SU-DHL-6 (cell line): ENCODE data around the gene EVI5L.

Experiments used
- H2AFZ ChIP-seq: fragments of 200-600 bp; sonication (generic); 2 replicates; pipeline ENCODE4 v1.6.1; 2014; ENCODE audit warnings: low read depth, mild to moderate bottlenecking, moderate library complexity, mixed read lengths, antibody characterized with exemption, low read length; ENCODE audit not compliant: severe bottlenecking
- H3F3A ChIP-seq: fragments of 200-600 bp; shearing (Covaris generic); 2 replicates; pipeline ENCODE4 v1.6.0; 2016; ENCODE audit warnings: antibody characterized with exemption, mild to moderate bottlenecking; ENCODE audit not compliant: insufficient read depth
- H3K27ac ChIP-seq: fragments of 200-600 bp; sonication (generic); 2 replicates; pipeline ENCODE4 v1.5.1; 2016; ENCODE audit warnings: low read depth, mild to moderate bottlenecking, low read length, moderate library complexity, mixed read lengths
- H3K27me3 ChIP-seq: fragments of 200-600 bp; sonication (generic), shearing (Covaris generic); 2 replicates; pipeline ENCODE4 v1.6.0; 2014; ENCODE audit warnings: mild to moderate bottlenecking, low read length
- H3K36me3 ChIP-seq: fragments of 200-600 bp; sonication (generic); 2 replicates; pipeline ENCODE4 v1.6.1; 2014; ENCODE audit warnings: mild to moderate bottlenecking, low read length, mixed read lengths
- H3K4me2 ChIP-seq: fragments of 300-600, 200-600 bp; shearing (Covaris generic), sonication (generic); 2 replicates; pipeline ENCODE4 v1.6.0; 2014; ENCODE audit warnings: low read length, low read depth, mild to moderate bottlenecking; ENCODE audit not compliant: poor library complexity, severe bottlenecking
- H3K4me3 ChIP-seq: fragments of 200-600 bp; sonication (generic); 2 replicates; pipeline ENCODE4 v1.5.1; 2014; ENCODE audit warnings: antibody characterized with exemption, low read length, mild to moderate bottlenecking, mixed read lengths; ENCODE audit not compliant: insufficient read depth, poor library complexity, severe bottlenecking
- H3K79me2 ChIP-seq: fragments of 200-600 bp; sonication (generic); 2 replicates; pipeline ENCODE4 v1.6.1; 2014; ENCODE audit warnings: mild to moderate bottlenecking, low read length, moderate library complexity; ENCODE audit not compliant: insufficient read depth
- H3K9ac ChIP-seq: fragments of 200-600 bp; sonication (generic); 2 replicates; pipeline ENCODE4 v1.7.0; 2014; ENCODE audit warnings: mild to moderate bottlenecking, low read length
- H3K9me2 ChIP-seq: fragments of 200-600 bp; sonication (generic); replicated peaks from 2 replicates; pipeline ENCODE4 v1.6.1; 2014; ENCODE audit warnings: low read length; ENCODE audit not compliant: insufficient read depth
- H3K9me3 ChIP-seq: fragments of 200-600 bp; sonication (generic); 2 replicates; pipeline ENCODE4 v1.6.1; 2014; ENCODE audit warnings: low read length, mixed read lengths; ENCODE audit not compliant: insufficient read depth
- H4K20me1 ChIP-seq: fragments of 200-600 bp; sonication (generic); 2 replicates; pipeline ENCODE4 v1.6.1; 2014; ENCODE audit warnings: low read depth, mild to moderate bottlenecking, antibody characterized with exemption, low read length, moderate library complexity, mixed read lengths
- EZH2phosphoT487 ChIP-seq: fragments of 200-600 bp; sonication (generic), shearing (Covaris generic); conservative IDR thresholded peaks from 2 replicates; pipeline ENCODE4 v1.6.1; 2018; ENCODE audit warnings: mild to moderate bottlenecking, antibody characterized with exemption, low read length, moderate library complexity, mixed read lengths
- TF ChIP-seq, protein P1 (sequence below): fragments of 200-600 bp; sonication (generic); IDR thresholded peaks from one replicate; pipeline ENCODE4 v1.5.1; 2017; ENCODE audit warnings: antibody characterized with exemption, mild to moderate bottlenecking, low read length, moderate library complexity; ENCODE audit not compliant: insufficient read depth, poor library complexity, severe bottlenecking

Gene EVI5L

DNA sequence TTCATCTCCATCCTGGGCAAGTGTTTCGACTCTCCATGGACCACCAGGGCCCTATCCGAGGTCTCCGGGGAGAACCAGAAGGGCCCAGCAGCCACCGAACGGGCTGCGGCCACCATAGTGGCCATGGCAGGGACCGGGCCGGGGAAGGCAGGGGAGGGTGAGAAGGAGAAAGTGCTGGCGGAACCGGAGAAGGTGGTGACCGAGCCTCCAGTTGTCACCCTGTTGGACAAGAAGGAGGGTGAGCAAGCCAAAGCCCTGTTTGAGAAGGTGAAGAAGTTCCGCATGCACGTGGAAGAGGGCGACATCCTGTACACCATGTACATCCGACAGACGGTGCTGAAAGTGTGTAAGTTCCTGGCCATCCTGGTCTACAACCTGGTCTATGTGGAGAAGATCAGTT lies 68.9 kb downstream of the EVI5L start:
- Histone ChIP-seq H3K4me3 (no peak overlapping the region), H2AFZ (no peak overlapping the region), H3K79me2 (no peaks in the 10 kb centered on the region), H4K20me1 (no peaks in the 10 kb centered on the region), H3K4me2 (no peak overlapping the region), H3K9me3 (no peaks in the 10 kb centered on the region), H3K9me2 (no peaks in the 10 kb centered on the region), H3K27me3 (no peaks in the 10 kb centered on the region), H3K27ac (no peak overlapping the region), H3K36me3 (no peaks in the 10 kb centered on the region), H3F3A (no peaks in the 10 kb centered on the region), H3K9ac (no peak overlapping the region)
- no peak for TF ChIP-seq EZH2phosphoT487
- TF ChIP-seq, protein P1, sequence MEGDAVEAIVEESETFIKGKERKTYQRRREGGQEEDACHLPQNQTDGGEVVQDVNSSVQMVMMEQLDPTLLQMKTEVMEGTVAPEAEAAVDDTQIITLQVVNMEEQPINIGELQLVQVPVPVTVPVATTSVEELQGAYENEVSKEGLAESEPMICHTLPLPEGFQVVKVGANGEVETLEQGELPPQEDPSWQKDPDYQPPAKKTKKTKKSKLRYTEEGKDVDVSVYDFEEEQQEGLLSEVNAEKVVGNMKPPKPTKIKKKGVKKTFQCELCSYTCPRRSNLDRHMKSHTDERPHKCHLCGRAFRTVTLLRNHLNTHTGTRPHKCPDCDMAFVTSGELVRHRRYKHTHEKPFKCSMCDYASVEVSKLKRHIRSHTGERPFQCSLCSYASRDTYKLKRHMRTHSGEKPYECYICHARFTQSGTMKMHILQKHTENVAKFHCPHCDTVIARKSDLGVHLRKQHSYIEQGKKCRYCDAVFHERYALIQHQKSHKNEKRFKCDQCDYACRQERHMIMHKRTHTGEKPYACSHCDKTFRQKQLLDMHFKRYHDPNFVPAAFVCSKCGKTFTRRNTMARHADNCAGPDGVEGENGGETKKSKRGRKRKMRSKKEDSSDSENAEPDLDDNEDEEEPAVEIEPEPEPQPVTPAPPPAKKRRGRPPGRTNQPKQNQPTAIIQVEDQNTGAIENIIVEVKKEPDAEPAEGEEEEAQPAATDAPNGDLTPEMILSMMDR: no peak

DNA sequence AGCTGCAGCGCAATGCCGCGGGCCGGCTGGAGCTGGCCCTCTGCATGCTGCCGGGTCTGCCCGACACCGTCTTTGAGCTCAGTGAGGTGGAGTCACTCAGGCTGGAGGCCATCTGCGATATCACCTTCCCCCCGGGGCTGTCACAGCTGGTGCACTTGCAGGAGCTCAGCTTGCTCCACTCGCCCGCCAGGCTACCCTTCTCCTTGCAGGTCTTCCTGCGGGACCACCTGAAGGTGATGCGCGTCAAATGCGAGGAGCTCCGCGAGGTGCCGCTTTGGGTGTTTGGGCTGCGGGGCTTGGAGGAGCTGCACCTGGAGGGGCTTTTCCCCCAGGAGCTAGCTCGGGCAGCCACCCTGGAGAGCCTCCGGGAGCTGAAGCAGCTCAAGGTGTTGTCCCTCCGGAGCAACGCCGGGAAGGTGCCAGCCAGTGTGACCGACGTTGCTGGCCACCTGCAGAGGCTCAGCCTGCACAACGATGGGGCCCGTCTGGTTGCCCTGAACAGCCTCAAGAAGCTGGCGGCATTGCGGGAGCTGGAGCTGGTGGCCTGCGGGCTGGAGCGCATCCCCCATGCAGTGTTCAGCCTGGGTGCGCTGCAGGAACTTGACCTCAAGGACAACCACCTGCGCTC lies 69.8 kb downstream of the EVI5L start:
- Histone ChIP-seq H3K27me3 (no peaks in the 10 kb centered on the region), H3K9me3 (no peaks in the 10 kb centered on the region), H3K4me3 (no peak overlapping the region), H3F3A (no peaks in the 10 kb centered on the region), H4K20me1 (no peaks in the 10 kb centered on the region), H3K4me2 (no peak overlapping the region), H2AFZ (no peak overlapping the region), H3K79me2 (peaks cover 8% of the 10 kb centered on the region), H3K36me3 (no peaks in the 10 kb centered on the region), H3K27ac (no peak overlapping the region), H3K9me2 (no peaks in the 10 kb centered on the region), H3K9ac (no peak overlapping the region)
- TF ChIP-seq, protein P1: no peak
- no peak for TF ChIP-seq EZH2phosphoT487

DNA sequence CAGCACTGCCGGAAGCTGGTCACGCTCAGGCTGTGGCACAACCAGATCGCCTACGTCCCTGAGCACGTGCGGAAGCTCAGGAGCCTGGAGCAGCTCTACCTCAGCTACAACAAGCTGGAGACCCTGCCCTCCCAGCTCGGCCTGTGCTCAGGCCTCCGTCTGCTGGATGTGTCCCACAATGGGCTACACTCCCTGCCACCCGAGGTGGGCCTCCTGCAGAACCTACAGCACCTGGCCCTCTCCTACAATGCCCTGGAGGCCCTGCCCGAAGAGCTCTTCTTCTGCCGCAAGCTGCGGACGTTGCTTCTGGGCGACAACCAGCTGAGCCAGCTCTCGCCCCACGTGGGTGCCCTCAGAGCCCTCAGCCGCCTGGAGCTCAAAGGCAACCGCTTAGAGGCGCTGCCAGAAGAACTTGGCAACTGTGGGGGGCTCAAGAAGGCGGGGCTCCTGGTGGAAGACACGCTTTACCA lies 70.4 kb downstream of the EVI5L start:
- H3K9me3 ChIP-seq: no peaks in the 10 kb centered on the region
- no peak overlapping the region for H3K27ac ChIP-seq
- H2AFZ ChIP-seq: no peak overlapping the region
- H3K4me3 ChIP-seq: no peak overlapping the region
- no peak overlapping the region for H3K4me2 ChIP-seq
- H3K27me3 ChIP-seq: no peaks in the 10 kb centered on the region
- no peaks in the 10 kb centered on the region for H4K20me1 ChIP-seq
- no peaks in the 10 kb centered on the region for H3F3A ChIP-seq
- no peak overlapping the region for H3K9ac ChIP-seq
- H3K79me2 ChIP-seq: peaks cover 14% of the 10 kb centered on the region
- TF ChIP-seq EZH2phosphoT487: no peak
- TF ChIP-seq, protein P1: no peak
- H3K9me2 ChIP-seq: no peaks in the 10 kb centered on the region
- H3K36me3 ChIP-seq: no peaks in the 10 kb centered on the region
